ENCODE results near the gene NTN1.

Gene NTN1

DNA sequence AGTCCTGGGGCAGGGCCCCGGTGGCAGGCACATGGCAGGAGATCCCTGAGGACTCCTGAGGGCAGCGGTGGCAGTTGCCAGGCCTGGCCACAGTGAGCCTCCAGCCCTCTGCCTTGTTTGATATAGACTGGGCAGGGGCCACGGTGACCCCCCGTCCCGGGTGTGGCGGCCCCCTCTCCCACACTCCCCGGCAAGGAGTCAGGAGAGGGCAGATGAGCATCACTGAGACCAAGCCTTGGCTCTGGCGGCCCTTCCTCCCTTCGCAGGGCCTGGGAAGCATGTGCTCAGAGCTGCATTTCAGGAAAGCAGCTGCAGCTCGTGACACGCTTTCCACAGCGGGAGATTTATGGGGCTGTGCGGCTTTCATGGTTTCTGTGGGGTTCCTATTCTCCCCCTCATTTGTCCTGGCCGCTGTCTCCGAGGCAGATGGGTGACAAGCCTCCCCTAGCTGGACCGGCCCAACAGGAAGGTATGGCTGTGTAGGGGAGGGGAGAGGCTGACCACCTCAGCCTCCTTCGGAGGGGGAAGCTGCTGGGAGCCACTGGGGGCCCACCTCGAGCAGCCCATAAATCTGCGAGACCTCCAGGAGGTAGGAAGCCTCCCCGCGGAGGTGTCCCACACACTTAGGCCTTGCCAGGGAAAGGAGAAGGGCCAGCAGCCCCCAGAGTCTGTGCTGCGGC, 211.4 kb downstream of the NTN1 start:
- H3K27ac ChIP-seq (ENCODE audit: low read length): no peak overlapping the region
- H3K9me3 ChIP-seq (ENCODE audit: control insufficient read depth in 2 of 2, low read length in 2 of 2): no peaks in the 10 kb centered on the region
- H3K36me3 ChIP-seq (ENCODE audit: control insufficient read depth in 2 of 2, insufficient read depth in 2 of 2, low read length in 2 of 2): no peaks in the 10 kb centered on the region
- H3K4me1 ChIP-seq (ENCODE audit: control insufficient read depth, insufficient read depth, low read length): peaks cover 24% of the 10 kb centered on the region
- no peak overlapping the region for H3K4me3 ChIP-seq (ENCODE audit: low read length in 2 of 2)
- H3K27me3 ChIP-seq (ENCODE audit: control insufficient read depth in 1 of 2, insufficient read depth in 2 of 2, low read length in 2 of 2): no peaks in the 10 kb centered on the region
- no peak overlapping the region for H3K9ac ChIP-seq (ENCODE audit: low read length in 2 of 2)

DNA sequence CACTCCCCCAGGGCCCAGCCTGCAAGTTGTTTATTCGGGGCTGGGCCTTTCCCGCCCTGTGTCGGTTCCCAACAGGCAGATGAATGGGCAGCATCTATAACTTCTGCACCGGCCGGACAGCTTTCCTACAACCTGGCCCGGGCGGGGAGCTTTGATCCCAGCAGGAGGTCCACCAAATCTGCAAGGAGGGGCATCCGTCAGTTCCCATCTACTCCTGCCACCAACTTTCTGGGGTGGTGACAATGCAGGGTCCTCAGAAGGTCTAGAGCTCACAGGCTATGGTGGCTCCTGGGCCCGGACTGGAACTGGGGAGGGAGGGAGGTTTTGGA, 211.9 kb downstream of the NTN1 start:
- Histone ChIP-seq H3K36me3 (ENCODE audit: control insufficient read depth in 2 of 2, insufficient read depth in 2 of 2, low read length in 2 of 2) (no peaks in the 10 kb centered on the region), H3K27me3 (ENCODE audit: control insufficient read depth in 1 of 2, insufficient read depth in 2 of 2, low read length in 2 of 2) (no peaks in the 10 kb centered on the region), H3K9me3 (ENCODE audit: control insufficient read depth in 2 of 2, low read length in 2 of 2) (no peaks in the 10 kb centered on the region), H3K4me1 (ENCODE audit: control insufficient read depth, insufficient read depth, low read length) (peaks cover 24% of the 10 kb centered on the region), H3K27ac (ENCODE audit: low read length) (no peak overlapping the region), H3K4me3 (ENCODE audit: low read length in 2 of 2) (no peak overlapping the region), H3K9ac (ENCODE audit: low read length in 2 of 2) (no peak overlapping the region)

DNA sequence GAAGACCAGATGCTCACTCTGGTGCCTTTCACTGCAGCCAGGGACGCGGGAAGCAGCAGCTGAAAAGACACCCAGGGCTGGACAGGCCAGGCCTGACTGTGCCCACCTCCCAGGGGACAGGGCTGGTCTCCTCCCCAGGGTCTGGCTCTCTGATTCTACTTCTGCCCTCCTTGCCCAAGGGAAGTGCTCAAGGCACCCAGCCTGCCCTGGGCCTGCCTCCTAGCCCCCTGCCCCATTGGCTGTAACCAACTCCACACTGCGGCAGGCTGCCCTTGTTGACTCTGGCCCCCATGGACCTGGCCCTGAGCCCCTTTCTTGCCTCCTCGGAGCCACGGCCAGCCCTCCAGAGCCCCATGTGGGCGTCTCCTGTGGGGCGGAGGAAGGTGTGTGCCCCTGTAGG, 212.5 kb downstream of the NTN1 start:
- Histone ChIP-seq H3K27ac (ENCODE audit: low read length) (no peak overlapping the region), H3K4me3 (ENCODE audit: low read length in 2 of 2) (no peak overlapping the region), H3K9me3 (ENCODE audit: control insufficient read depth in 2 of 2, low read length in 2 of 2) (no peaks in the 10 kb centered on the region), H3K4me1 (ENCODE audit: control insufficient read depth, insufficient read depth, low read length) (peaks cover 23% of the 10 kb centered on the region), H3K9ac (ENCODE audit: low read length in 2 of 2) (no peak overlapping the region), H3K36me3 (ENCODE audit: control insufficient read depth in 2 of 2, insufficient read depth in 2 of 2, low read length in 2 of 2) (no peaks in the 10 kb centered on the region), H3K27me3 (ENCODE audit: control insufficient read depth in 1 of 2, insufficient read depth in 2 of 2, low read length in 2 of 2) (no peaks in the 10 kb centered on the region)

DNA sequence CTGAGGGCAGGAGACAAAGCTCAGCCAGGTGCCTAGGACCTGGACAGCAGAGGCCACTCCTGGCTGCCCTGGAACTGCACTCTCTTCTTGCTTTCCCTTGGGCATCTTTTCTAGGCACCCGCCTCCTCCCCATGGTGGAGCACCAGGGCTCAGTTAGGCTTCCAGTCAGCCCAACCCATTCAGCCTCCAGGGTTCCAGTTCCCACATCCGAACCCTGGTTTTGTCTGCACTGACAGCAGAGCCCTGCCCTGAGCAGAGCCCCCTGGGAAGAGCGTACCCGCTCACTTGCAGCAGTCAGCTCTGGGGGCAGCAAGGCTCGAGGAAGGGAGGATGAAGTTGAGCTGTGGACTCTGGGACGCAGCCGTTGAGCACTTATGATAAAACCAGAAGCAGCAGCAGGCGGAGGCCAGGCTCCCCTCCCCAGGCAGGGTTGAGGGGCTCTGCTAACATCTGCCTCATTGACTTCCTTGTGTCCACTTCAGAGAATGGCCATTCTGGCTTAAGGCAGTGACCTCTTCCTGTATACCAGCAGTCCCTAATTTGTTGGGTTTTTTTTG, 213.2 kb downstream of the NTN1 start:
- no peak overlapping the region for H3K9ac ChIP-seq (ENCODE audit: low read length in 2 of 2)
- no peak overlapping the region for H3K4me3 ChIP-seq (ENCODE audit: low read length in 2 of 2)
- H3K9me3 ChIP-seq (ENCODE audit: control insufficient read depth in 2 of 2, low read length in 2 of 2): no peaks in the 10 kb centered on the region
- H3K27ac ChIP-seq (ENCODE audit: low read length): no peak overlapping the region
- H3K36me3 ChIP-seq (ENCODE audit: control insufficient read depth in 2 of 2, insufficient read depth in 2 of 2, low read length in 2 of 2): no peaks in the 10 kb centered on the region
- H3K4me1 ChIP-seq (ENCODE audit: control insufficient read depth, insufficient read depth, low read length): peaks cover 24% of the 10 kb centered on the region
- H3K27me3 ChIP-seq (ENCODE audit: control insufficient read depth in 1 of 2, insufficient read depth in 2 of 2, low read length in 2 of 2): no peaks in the 10 kb centered on the region

DNA sequence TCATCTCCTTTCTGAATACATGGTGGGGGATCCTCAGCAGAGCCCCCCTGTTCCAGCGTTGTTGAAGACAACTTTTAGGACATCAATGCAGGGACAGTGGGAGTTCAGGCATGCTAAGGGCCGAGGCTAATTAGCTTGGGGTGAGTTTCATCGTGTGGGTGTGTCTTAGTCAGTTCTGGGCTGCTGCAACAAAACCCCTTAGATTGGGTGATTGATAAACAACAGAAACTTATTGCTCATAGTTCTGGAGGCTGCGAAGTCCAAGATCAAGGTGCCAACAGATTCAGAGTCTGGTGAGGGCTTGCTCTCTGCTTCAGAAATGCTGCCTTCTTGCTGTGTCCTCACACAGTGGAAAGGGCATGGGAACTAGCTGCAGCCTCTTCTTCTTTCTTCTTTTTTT, 214.0 kb downstream of the NTN1 start:
- Histone ChIP-seq H3K27ac (ENCODE audit: low read length) (no peak overlapping the region), H3K27me3 (ENCODE audit: control insufficient read depth in 1 of 2, insufficient read depth in 2 of 2, low read length in 2 of 2) (no peaks in the 10 kb centered on the region), H3K9me3 (ENCODE audit: control insufficient read depth in 2 of 2, low read length in 2 of 2) (no peaks in the 10 kb centered on the region), H3K36me3 (ENCODE audit: control insufficient read depth in 2 of 2, insufficient read depth in 2 of 2, low read length in 2 of 2) (no peaks in the 10 kb centered on the region), H3K9ac (ENCODE audit: low read length in 2 of 2) (no peak overlapping the region), H3K4me3 (ENCODE audit: low read length in 2 of 2) (no peak overlapping the region), H3K4me1 (ENCODE audit: control insufficient read depth, insufficient read depth, low read length) (peaks cover 29% of the 10 kb centered on the region)

DNA sequence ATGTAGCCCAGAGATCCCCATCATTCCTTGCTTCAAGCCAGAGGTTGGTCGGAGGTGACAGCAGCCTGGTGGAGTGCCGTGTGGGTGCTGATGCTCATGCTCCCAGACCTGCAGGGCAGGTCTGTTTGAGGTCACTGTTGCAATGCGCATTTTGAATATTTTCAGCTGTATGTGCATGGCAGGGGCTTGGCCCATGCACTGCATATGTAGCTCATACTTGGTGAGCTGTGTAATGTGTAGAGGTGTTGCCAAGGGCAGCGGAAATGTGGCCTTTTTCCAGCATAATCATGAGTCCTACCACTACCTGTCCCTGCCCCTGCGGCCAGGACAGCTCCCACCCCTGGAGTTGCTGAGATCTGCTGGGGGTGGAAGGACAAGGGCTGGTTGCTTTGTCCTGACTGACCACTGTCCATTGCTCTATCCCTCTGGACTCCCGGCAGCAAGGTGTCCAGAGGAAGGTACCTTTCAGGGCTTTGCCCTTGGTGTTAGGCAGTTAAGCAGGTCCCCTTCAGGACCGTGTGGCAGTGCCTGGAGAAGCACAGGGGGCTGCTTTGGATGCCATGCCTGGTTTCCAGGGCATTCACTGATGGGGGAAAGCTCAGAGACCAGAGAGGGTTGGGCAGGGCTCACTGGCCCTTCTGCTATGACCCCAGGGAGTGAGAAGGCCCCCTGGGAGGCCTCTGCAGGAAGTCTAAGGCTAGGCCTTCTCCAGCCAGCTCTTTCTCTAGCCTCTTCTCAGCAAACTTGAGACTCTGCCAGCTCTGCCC, 215.2 kb downstream of the NTN1 start:
- Histone ChIP-seq H3K9ac (ENCODE audit: low read length in 2 of 2) (no peak overlapping the region), H3K9me3 (ENCODE audit: control insufficient read depth in 2 of 2, low read length in 2 of 2) (no peaks in the 10 kb centered on the region), H3K4me1 (ENCODE audit: control insufficient read depth, insufficient read depth, low read length) (peaks cover 40% of the 10 kb centered on the region), H3K4me3 (ENCODE audit: low read length in 2 of 2) (no peak overlapping the region), H3K27ac (ENCODE audit: low read length) (no peak overlapping the region), H3K36me3 (ENCODE audit: control insufficient read depth in 2 of 2, insufficient read depth in 2 of 2, low read length in 2 of 2) (no peaks in the 10 kb centered on the region), H3K27me3 (ENCODE audit: control insufficient read depth in 1 of 2, insufficient read depth in 2 of 2, low read length in 2 of 2) (no peaks in the 10 kb centered on the region)

DNA sequence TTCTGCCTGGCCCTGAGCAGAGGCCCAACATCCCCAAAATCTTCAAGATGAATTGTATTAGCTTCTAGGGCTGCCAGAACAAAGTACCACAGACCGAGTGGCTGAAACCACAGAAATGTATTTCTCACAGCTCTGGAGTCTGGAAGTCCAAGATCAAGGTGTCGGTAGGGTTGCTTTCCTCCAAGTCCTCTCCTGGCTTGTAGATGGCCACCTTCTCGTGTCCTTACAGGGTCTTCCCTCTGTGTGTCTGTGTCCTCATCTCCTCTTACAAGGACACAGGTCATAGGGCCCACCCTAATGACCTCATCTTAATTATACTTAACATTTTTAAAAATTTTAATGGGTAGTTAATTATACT, 215.7 kb downstream of the NTN1 start:
- peaks cover 45% of the 10 kb centered on the region for H3K4me1 ChIP-seq (ENCODE audit: control insufficient read depth, insufficient read depth, low read length)
- H3K27me3 ChIP-seq (ENCODE audit: control insufficient read depth in 1 of 2, insufficient read depth in 2 of 2, low read length in 2 of 2): no peaks in the 10 kb centered on the region
- H3K4me3 ChIP-seq (ENCODE audit: low read length in 2 of 2): no peak overlapping the region
- no peak overlapping the region for H3K27ac ChIP-seq (ENCODE audit: low read length)
- H3K36me3 ChIP-seq (ENCODE audit: control insufficient read depth in 2 of 2, insufficient read depth in 2 of 2, low read length in 2 of 2): no peaks in the 10 kb centered on the region
- no peaks in the 10 kb centered on the region for H3K9me3 ChIP-seq (ENCODE audit: control insufficient read depth in 2 of 2, low read length in 2 of 2)
- no peak overlapping the region for H3K9ac ChIP-seq (ENCODE audit: low read length in 2 of 2)

DNA sequence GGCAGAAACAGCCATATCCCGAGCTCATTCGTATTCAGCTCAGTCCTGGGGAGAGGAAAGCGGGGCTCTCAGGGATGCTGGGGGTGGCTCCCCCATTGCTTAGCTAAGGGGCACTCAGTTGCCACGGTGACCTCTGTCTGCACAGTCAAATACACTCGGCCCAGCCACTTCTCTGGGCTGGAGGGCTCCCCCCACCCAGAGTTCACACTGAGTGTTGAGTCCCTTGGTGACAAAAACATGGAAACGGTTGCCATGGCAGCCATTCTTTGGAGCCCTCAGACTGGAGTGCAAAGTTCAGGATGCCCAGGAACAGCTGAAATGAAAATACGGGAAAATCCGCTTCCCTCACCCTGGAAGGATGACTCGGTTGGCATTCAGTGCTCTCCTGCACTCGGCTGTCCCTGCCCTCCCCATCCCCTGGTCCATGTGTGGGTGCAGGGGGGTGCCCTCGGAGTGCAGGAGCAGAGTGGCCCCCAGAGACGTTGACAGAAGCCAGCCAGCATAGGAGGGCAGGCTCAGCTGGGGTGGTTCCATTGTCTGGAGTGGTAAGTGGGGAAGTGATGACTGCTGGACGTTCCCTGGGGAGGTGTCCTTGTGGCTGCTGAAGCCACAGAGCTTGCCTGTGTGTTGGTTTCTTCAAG, 216.5 kb downstream of the NTN1 start:
- peak overlapping the region; percentile 80 for H3K27ac ChIP-seq (ENCODE audit: low read length)
- peaks cover 50% of the 10 kb centered on the region for H3K4me1 ChIP-seq (ENCODE audit: control insufficient read depth, insufficient read depth, low read length)
- no peaks in the 10 kb centered on the region for H3K36me3 ChIP-seq (ENCODE audit: control insufficient read depth in 2 of 2, insufficient read depth in 2 of 2, low read length in 2 of 2)
- no peaks in the 10 kb centered on the region for H3K27me3 ChIP-seq (ENCODE audit: control insufficient read depth in 1 of 2, insufficient read depth in 2 of 2, low read length in 2 of 2)
- no peaks in the 10 kb centered on the region for H3K9me3 ChIP-seq (ENCODE audit: control insufficient read depth in 2 of 2, low read length in 2 of 2)
- no peak overlapping the region for H3K9ac ChIP-seq (ENCODE audit: low read length in 2 of 2)
- no peak overlapping the region for H3K4me3 ChIP-seq (ENCODE audit: low read length in 2 of 2)

DNA sequence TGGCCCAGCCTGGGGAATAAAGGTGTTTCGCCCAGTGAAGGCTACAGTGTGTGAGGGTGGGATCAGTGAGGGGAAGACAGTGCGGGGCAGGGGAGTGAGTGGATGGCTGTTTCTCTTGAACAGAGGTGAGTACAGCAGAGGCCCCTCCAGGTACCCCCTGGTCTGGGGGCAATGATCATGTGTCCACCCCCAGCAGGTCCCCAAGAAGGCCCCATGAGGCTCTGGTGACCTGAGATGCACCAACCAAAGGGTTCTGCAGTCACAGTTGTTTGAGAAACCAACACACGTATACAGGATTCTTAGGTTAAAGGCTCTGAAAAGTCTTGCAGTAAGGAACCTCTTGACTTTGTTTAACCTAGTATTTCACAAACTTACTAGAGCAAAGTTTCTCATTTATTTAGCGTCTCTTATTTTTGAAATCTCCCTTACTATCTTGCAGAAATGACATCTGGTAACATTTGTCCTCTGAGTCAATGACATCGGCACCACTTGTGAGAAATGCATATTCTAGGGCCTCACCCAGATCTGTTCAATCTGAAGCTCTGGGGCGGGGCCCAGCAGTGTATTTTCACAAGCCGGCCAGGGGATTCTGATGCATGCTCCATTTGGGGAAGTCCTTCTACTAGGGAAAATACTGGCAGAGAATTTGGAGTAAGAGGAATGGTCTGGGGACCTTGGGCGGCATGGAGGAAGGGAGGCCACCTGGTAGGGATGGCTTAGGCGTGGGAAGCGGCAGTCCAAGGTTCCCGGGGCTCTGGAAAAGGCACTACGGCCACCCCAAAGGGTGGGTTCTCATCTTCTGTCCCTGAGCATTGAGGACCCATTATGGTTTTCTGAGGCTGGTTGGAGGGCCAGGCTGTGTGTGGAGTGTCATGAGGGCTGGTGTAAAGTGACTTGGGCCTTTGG, 217.3 kb downstream of the NTN1 start:
- H3K27ac ChIP-seq (ENCODE audit: low read length): peak overlapping the region; percentile 80

DNA sequence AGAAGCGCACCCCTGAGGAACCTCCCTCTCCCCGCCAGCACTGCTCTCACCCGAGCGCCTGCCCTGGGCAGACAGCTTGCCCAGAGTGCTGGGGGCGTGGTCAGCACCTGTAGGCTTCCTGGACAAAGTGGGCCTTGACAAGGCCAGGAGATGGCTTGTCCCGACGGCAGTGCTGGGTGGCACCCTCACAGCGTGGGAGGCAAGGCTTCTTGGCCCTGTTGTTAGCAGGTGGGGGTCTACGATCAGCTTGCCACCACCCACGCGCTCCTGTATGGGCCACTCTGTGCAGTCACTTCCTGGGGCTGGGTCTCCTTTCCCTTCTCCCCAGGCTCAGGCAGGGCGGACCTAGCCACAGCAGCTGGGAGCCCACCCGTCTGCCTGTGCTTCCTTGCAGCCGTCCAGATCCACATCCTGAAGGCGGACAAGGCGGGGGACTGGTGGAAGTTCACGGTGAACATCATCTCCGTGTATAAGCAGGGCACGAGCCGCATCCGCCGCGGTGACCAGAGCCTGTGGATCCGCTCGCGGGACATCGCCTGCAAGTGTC, 218.0 kb downstream of the NTN1 start:
- Histone ChIP-seq H3K9ac (ENCODE audit: low read length in 2 of 2) (peak overlapping the region; percentile 41 to 47), H3K36me3 (ENCODE audit: control insufficient read depth in 2 of 2, insufficient read depth in 2 of 2, low read length in 2 of 2) (no peaks in the 10 kb centered on the region), H3K27ac (ENCODE audit: low read length) (peak overlapping the region; percentile 80), H3K27me3 (ENCODE audit: control insufficient read depth in 1 of 2, insufficient read depth in 2 of 2, low read length in 2 of 2) (no peaks in the 10 kb centered on the region), H3K4me1 (ENCODE audit: control insufficient read depth, insufficient read depth, low read length) (peaks cover 63% of the 10 kb centered on the region), H3K4me3 (ENCODE audit: low read length in 2 of 2) (peak overlapping the region; percentile 16 to 69), H3K9me3 (ENCODE audit: control insufficient read depth in 2 of 2, low read length in 2 of 2) (no peaks in the 10 kb centered on the region)

More for the DNA sequence above, 217.3 kb downstream of the NTN1 start:
- H3K36me3 ChIP-seq (ENCODE audit: control insufficient read depth in 2 of 2, insufficient read depth in 2 of 2, low read length in 2 of 2): no peaks in the 10 kb centered on the region
- no peaks in the 10 kb centered on the region for H3K9me3 ChIP-seq (ENCODE audit: control insufficient read depth in 2 of 2, low read length in 2 of 2)
- H3K4me1 ChIP-seq (ENCODE audit: control insufficient read depth, insufficient read depth, low read length): peaks cover 57% of the 10 kb centered on the region
- H3K27me3 ChIP-seq (ENCODE audit: control insufficient read depth in 1 of 2, insufficient read depth in 2 of 2, low read length in 2 of 2): no peaks in the 10 kb centered on the region
- H3K9ac ChIP-seq (ENCODE audit: low read length in 2 of 2): no peak overlapping the region
- peak overlapping the region in 1 of 2 donors; percentile 69 for H3K4me3 ChIP-seq (ENCODE audit: low read length in 2 of 2)

Data from stomach smooth muscle (tissue), 2 donors.